Endothelial cell of umbilical vein (primary cell): ENCODE measurements around the gene TTC27. TPM values are rescaled to one million over a fixed set of nuclear protein-coding genes. Genes with fewer than 3 reads are reported as not detected.

Experiments used
- BruUV-seq: library from RNA; stranded (reverse); fragments of 400-500 nt; replicated peaks from 2 replicates; lab custom pipeline; 2021; lab: Mats Ljungman, UMichigan
- CTCF ChIA-PET: fragments of 300-600, 350-600 bp; sonication (Branson Sonifier 250); formaldehyde crosslinking; loops from one replicate; lab custom pipeline; 2021; ENCODE audit warnings: antibody characterized with exemption, inconsistent platforms; lab: Charles Lee
- POLR2A ChIA-PET: fragments of 300-600, 350-600 bp; sonication (Branson Sonifier 250); formaldehyde crosslinking; loops from one replicate; lab custom pipeline; 2021; ENCODE audit warnings: antibody characterized with exemption, inconsistent platforms; lab: Charles Lee
- DNase-seq: peaks from one replicate; pipeline ENCODE4 v3.0.0-alpha.2; 2011; ENCODE audit warnings: low read depth, low spot score
- FAIRE-seq: peaks from 2 replicates; lab custom pipeline; 2011; peaks lifted over from hg19 to GRCh38; lab: Jason Lieb, UNC
- H2AFZ ChIP-seq: 2 replicates; pipeline ENCODE4 v1.6.0; 2012; ENCODE audit warnings: low read depth, low read length, control low read depth, inconsistent platforms
- H3K27ac ChIP-seq: 2 replicates; pipeline ENCODE4 v1.5.1; 2011; ENCODE audit warnings: low read depth, mild to moderate bottlenecking, control low read depth, low read length, moderate library complexity; ENCODE audit not compliant: insufficient read depth
- H3K27me3 ChIP-seq, 2 experiments: 2 replicates each; pipeline versions ENCODE4 v1.6.0 to v1.6.1; 2011; ENCODE audit warnings: low read length in 2 of 2, mixed read lengths in 1 of 2; ENCODE audit not compliant: control insufficient read depth in 2 of 2, insufficient read depth in 2 of 2
- H3K36me3 ChIP-seq, 2 experiments: 2 replicates in 1 of 2; 3 replicates in 1 of 2; pipeline ENCODE4 v1.5.1; 2011; ENCODE audit warnings: low read length in 2 of 2, mild to moderate bottlenecking in 1 of 2, moderate library complexity in 1 of 2; ENCODE audit not compliant: control insufficient read depth in 2 of 2, insufficient read depth in 2 of 2; ENCODE audit errors: extremely low read depth in 1 of 2
- H3K4me1 ChIP-seq: 3 replicates; pipeline ENCODE4 v1.5.1; 2011; ENCODE audit warnings: mild to moderate bottlenecking, low read length; ENCODE audit not compliant: control insufficient read depth, insufficient read depth; ENCODE audit errors: extremely low read depth
- H3K4me2 ChIP-seq: 2 replicates; pipeline ENCODE4 v1.6.1; 2011; ENCODE audit warnings: low read length, control low read depth, mixed read lengths; ENCODE audit not compliant: insufficient read depth
- H3K4me3 ChIP-seq, 3 experiments: fragments of 200-600 bp in 1 of 3; sonication (generic), shearing (Covaris generic) in 1 of 3; replicated peaks in 1 of 3; 2 replicates each; pipeline ENCODE4 v1.5.1; 2011 to 2016; ENCODE audit warnings: control low read depth in 3 of 3, low read length in 3 of 3, mild to moderate bottlenecking in 2 of 3, inconsistent platforms in 1 of 3, low read depth in 1 of 3, moderate library complexity in 1 of 3; ENCODE audit not compliant: insufficient read depth in 1 of 3
- H3K79me2 ChIP-seq: 2 replicates; pipeline ENCODE4 v1.6.0; 2012; ENCODE audit warnings: low read length, inconsistent platforms; ENCODE audit not compliant: control insufficient read depth, insufficient read depth
- H3K9ac ChIP-seq: replicated peaks from 2 replicates; pipeline ENCODE3; 2011; ENCODE audit warnings: low read length, control low read depth; ENCODE audit not compliant: insufficient read depth; ENCODE audit errors: extremely low read depth
- H3K9me1 ChIP-seq: replicated peaks from 3 replicates; pipeline ENCODE4 v1.6.0; 2011; ENCODE audit warnings: mild to moderate bottlenecking, low read length; ENCODE audit not compliant: control insufficient read depth, insufficient read depth; ENCODE audit errors: extremely low read depth
- H3K9me3 ChIP-seq: replicated peaks from 2 replicates; pipeline ENCODE4 v1.5.1; 2012; ENCODE audit warnings: low read length, inconsistent platforms; ENCODE audit not compliant: control insufficient read depth, insufficient read depth
- H4K20me1 ChIP-seq: replicated peaks from 2 replicates; pipeline ENCODE3; 2011; ENCODE audit warnings: mild to moderate bottlenecking, low read length; ENCODE audit not compliant: control insufficient read depth, insufficient read depth; ENCODE audit errors: extremely low read depth
- EZH2 ChIP-seq: IDR thresholded peaks from 2 replicates; pipeline ENCODE4 v1.6.1; 2012; ENCODE audit warnings: borderline replicate concordance, low read depth, mild to moderate bottlenecking, moderate library complexity, low read length, inconsistent platforms; ENCODE audit not compliant: severe bottlenecking
- FOS ChIP-seq: IDR thresholded peaks from 2 replicates; pipeline ENCODE4 v1.6.1; 2011; ENCODE audit warnings: mild to moderate bottlenecking, low read length, moderate library complexity, borderline replicate concordance; ENCODE audit not compliant: insufficient read depth
- JUN ChIP-seq: IDR thresholded peaks from 2 replicates; pipeline ENCODE4 v1.6.1; 2011; ENCODE audit warnings: borderline replicate concordance, low read depth; ENCODE audit not compliant: insufficient read length, insufficient read depth
- MYC ChIP-seq: IDR thresholded peaks from one replicate; pipeline ENCODE4 v1.6.1; 2011; ENCODE audit warnings: mild to moderate bottlenecking, low read depth, low read length
- POLR2A ChIP-seq: IDR thresholded peaks from 2 replicates; pipeline ENCODE4 v1.6.1; 2012; ENCODE audit warnings: low read depth, mild to moderate bottlenecking, control low read depth, low read length
- POLR2AphosphoS5 ChIP-seq: IDR thresholded peaks from 2 replicates; pipeline ENCODE4 v1.6.1; 2012; ENCODE audit warnings: low read depth, mild to moderate bottlenecking, control low read depth, low read length, moderate library complexity; ENCODE audit not compliant: insufficient read depth
- dilution Hi-C: fragments of 300-500 bp; cut with MboI; formaldehyde crosslinking; loops from one replicate; pipeline ENCODE4 v1.15.0; 2019; ENCODE audit warnings: low sequenced_read_pairs; ENCODE audit not compliant: extremely low pct_ligation_motif_present
- intact Hi-C: fragments of 100-400 bp; cut with micrococcal nuclease; formaldehyde crosslinking; loops from one replicate; pipeline ENCODE4 v1.10.0; 2022
- polyA plus RNA-seq, 4 experiments: library from polyadenylated mRNA; depleted of rRNA in 3 of 4; stranded (reverse) in 3 of 4; unstranded in 1 of 4; fragments of >200 nt; gene quantifications; 2 replicates each; pipeline versions ENCODE4 v1.2.1 to v1.2.3, GENCODE V29; 2011 to 2012; ENCODE audit warnings: missing spikeins in 1 of 4
- total RNA-seq: library from RNA; stranded (reverse); gene quantifications from 2 replicates; pipeline ENCODE4 v1.2.3, GENCODE V29; 2021
- TF ChIP-seq, protein P1 (sequence below), 2 donors: IDR thresholded peaks; 1 replicate in 1 of 2; 2 replicates in 1 of 2; pipeline ENCODE4 v1.5.1; 2011; ENCODE audit warnings: low read length in 2 of 2, mild to moderate bottlenecking in 2 of 2, moderate library complexity in 2 of 2, control low read depth in 1 of 2, inconsistent platforms in 1 of 2, low read depth in 1 of 2; ENCODE audit not compliant: insufficient read depth in 1 of 2; ENCODE audit errors: extremely low read depth in 1 of 2
- TF ChIP-seq, protein P2 (sequence below): IDR thresholded peaks from 2 replicates; pipeline ENCODE4 v1.6.1; 2011; ENCODE audit not compliant: insufficient read depth, insufficient read length

TTC27 gene
- total and polyA plus RNA-seq, 2 donors (not counting 3 experiments of a cell fraction or from before 2014, with no cell fraction given), result 16.3 to 20.1 TPM

DNA sequence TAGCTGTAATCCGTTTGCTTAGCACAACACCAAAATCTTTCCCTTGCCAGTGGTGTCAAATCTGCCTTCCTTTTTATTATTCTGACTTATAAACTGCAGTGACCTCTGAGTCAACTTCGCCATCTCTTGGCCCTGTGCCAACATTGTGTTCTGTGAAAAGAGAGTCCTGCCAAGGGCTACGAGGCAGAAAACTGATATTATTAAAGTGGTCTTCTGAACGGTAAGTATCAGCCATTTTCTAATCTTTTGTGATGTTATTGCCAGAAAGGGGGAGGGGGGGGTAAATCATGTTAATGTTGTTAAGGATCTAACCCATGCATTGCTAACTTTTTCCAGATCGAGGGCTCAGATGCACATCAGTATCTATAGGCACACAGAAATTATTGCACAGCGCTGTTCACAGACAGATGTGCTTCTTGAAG lies 197.5 kb downstream of the TTC27 start:
- H4K20me1 ChIP-seq, result no peaks in the 10 kb centered on the region
- H3K36me3 ChIP-seq, result no peaks in the 10 kb centered on the region
- ChIA-PET POLR2A (interaction anchor here (0.7 kb wide), 1 partner anchor 54 kb away, joined by 9 read pairs; no protein-coding TSS in a partner anchor), CTCF (interaction anchor here (0.7 to 1.3 kb wide), 7 partner anchors 15 to 758 kb away, joined by 3 to 4 read pairs (median 3); no protein-coding TSS in a partner anchor)
- BruUV-seq, result no TSS peak
- H3K9me1 ChIP-seq, result no peaks in the 10 kb centered on the region
- no peak overlapping the region for H3K4me3 ChIP-seq
- dilution Hi-C loops (no loop called here), intact Hi-C loops (no loop called here)
- H3K9ac ChIP-seq, result no peak overlapping the region
- no peaks in the 10 kb centered on the region for H3K27me3 ChIP-seq
- DNase-seq (peak; percentile 91), FAIRE-seq (peak; percentile 73)
- H3K9me3 ChIP-seq, result no peaks in the 10 kb centered on the region
- peak overlapping the region; percentile 7 for H3K4me2 ChIP-seq
- H3K4me1 ChIP-seq, result peaks cover 14% of the 10 kb centered on the region
- H2AFZ ChIP-seq, result no peak overlapping the region
- peak; percentile 49 for TF ChIP-seq FOS
- TF ChIP-seq, protein P1, sequence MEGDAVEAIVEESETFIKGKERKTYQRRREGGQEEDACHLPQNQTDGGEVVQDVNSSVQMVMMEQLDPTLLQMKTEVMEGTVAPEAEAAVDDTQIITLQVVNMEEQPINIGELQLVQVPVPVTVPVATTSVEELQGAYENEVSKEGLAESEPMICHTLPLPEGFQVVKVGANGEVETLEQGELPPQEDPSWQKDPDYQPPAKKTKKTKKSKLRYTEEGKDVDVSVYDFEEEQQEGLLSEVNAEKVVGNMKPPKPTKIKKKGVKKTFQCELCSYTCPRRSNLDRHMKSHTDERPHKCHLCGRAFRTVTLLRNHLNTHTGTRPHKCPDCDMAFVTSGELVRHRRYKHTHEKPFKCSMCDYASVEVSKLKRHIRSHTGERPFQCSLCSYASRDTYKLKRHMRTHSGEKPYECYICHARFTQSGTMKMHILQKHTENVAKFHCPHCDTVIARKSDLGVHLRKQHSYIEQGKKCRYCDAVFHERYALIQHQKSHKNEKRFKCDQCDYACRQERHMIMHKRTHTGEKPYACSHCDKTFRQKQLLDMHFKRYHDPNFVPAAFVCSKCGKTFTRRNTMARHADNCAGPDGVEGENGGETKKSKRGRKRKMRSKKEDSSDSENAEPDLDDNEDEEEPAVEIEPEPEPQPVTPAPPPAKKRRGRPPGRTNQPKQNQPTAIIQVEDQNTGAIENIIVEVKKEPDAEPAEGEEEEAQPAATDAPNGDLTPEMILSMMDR (IDR thresholded peaks at IDR 0.05; ENCODE audit: extremely low read depth in 1 of 2, insufficient read depth in 1 of 2, low read depth in 1 of 2, low read length in 2 of 2), result no peak
- H3K27ac ChIP-seq, result no peak overlapping the region
- no peaks in the 10 kb centered on the region for H3K79me2 ChIP-seq

DNA sequence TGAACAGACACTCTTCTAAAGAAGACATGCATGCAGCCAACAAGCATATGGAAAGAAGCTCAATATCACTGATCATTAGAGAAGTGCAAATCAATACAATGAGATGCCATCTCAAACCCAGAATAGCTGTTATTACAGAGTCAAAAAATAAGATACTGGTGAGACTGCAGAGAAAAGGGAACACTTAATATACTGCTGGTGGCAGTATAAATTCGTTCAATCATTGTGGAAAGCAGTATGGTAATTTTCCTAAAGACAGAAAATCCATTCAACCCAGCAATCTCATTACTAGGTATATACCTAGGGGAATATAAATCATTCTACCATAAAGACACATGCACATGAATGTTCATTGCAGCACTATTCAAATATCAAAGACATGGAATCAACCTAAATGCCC lies 202.3 kb downstream of the TTC27 start:
- TF ChIP-seq POLR2AphosphoS5, result no peak
- TF ChIP-seq EZH2, result no peak
- TF ChIP-seq FOS, result no peak
- no peak for TF ChIP-seq JUN
- TF ChIP-seq, protein P1 (IDR thresholded peaks at IDR 0.05; ENCODE audit: extremely low read depth in 1 of 2, insufficient read depth in 1 of 2, low read depth in 1 of 2, low read length in 2 of 2), result no peak
- TF ChIP-seq, protein P2, sequence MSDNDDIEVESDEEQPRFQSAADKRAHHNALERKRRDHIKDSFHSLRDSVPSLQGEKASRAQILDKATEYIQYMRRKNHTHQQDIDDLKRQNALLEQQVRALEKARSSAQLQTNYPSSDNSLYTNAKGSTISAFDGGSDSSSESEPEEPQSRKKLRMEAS, result no peak
- no peak for TF ChIP-seq POLR2A
- TF ChIP-seq MYC, result no peak
- H3K4me1 ChIP-seq, result peaks cover 7% of the 10 kb centered on the region
- no peak for DNase-seq
- no peak for FAIRE-seq
- H3K27ac ChIP-seq, result no peak overlapping the region
- no peaks in the 10 kb centered on the region for H3K9me3 ChIP-seq
- H3K4me3 ChIP-seq, result no peak overlapping the region
- ChIA-PET CTCF (no interaction called here), POLR2A (no interaction called here)
- no peaks in the 10 kb centered on the region for H3K9me1 ChIP-seq
- intact Hi-C loops, result no loop called here
- no peaks in the 10 kb centered on the region for H3K36me3 ChIP-seq
- no TSS peak for BruUV-seq
- no peak overlapping the region for H3K4me2 ChIP-seq
- dilution Hi-C loops, result no loop called here
- H4K20me1 ChIP-seq, result no peaks in the 10 kb centered on the region
- H3K79me2 ChIP-seq, result no peaks in the 10 kb centered on the region
- H2AFZ ChIP-seq, result no peak overlapping the region
- H3K27me3 ChIP-seq, result no peaks in the 10 kb centered on the region
- H3K9ac ChIP-seq, result no peak overlapping the region
